Progenitor cell of endocrine pancreas (in vitro differentiated cells): ENCODE measurements around the gene PLEKHA3. TPM values are rescaled to one million over a fixed set of nuclear protein-coding genes. Genes with fewer than 3 reads are reported as not detected.

Experiments used
- DNase-seq: peaks from one replicate; pipeline ENCODE4 v3.0.0; 2021; ENCODE audit warnings: low spot score; ENCODE audit not compliant: unreplicated experiment
- H3K27ac Mint-ChIP-seq: 2 replicates; pipeline ENCODE4 v1.8.0; 2021; ENCODE audit warnings: mild to moderate bottlenecking, moderate library complexity, mixed read lengths
- H3K27me3 Mint-ChIP-seq: 2 replicates; pipeline ENCODE4 v1.8.0; 2021; ENCODE audit warnings: mixed read lengths
- H3K36me3 Mint-ChIP-seq: 2 replicates; pipeline ENCODE4 v1.8.0; 2022; ENCODE audit warnings: mixed read lengths; ENCODE audit not compliant: insufficient read depth
- H3K4me1 Mint-ChIP-seq: 2 replicates; pipeline ENCODE4 v1.8.0; 2021; ENCODE audit warnings: low read depth, mixed read lengths
- H3K4me3 Mint-ChIP-seq: 2 replicates; pipeline ENCODE4 v1.8.0; 2021; ENCODE audit warnings: low read depth, mild to moderate bottlenecking, moderate library complexity, mixed read lengths
- H3K9me3 Mint-ChIP-seq: 2 replicates; pipeline ENCODE4 v1.8.0; 2021; ENCODE audit warnings: low read depth, mixed read lengths
- CTCF ChIP-seq: fragments of 200-600 bp; sonication (generic); IDR thresholded peaks from one replicate; pipeline ENCODE4 v1.5.0; 2021; ENCODE audit warnings: antibody characterized with exemption, mild to moderate bottlenecking; ENCODE audit not compliant: unreplicated experiment
- total RNA-seq: library from RNA; stranded (reverse); gene quantifications from 2 replicates; pipeline ENCODE4 v1.2.1, GENCODE V29; 2021

The PLEKHA3 gene
- total RNA-seq, 1 donor from 2014 or later = 31.0 TPM

DNA sequence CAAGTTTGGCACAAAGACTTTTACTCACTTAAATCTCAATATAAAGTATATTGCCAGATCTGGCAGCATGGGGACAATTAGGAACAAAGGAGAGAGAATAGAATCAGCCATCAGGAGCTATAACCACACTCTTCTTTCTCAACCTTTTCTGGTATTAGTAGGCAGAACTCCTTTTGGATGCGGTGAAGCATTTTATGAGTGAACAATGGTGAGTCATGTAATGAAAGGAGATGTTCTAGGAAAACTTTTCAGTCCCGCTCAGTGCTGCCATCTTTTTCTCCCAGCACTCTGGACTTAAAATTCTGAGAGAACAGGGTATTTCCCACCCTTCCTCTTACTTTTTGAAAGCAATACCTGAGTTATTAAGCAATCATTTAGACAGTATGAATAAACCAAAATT is 32.2 kb downstream of the PLEKHA3 start:
- Mint-ChIP-seq H3K4me1 (no peaks in the 10 kb centered on the region), H3K9me3 (no peaks in the 10 kb centered on the region), H3K27ac (no peak overlapping the region), H3K27me3 (no peaks in the 10 kb centered on the region), H3K36me3 (peaks cover 4% of the 10 kb centered on the region), H3K4me3 (no peak overlapping the region)
- TF ChIP-seq CTCF = no peak
- DNase-seq = no peak

DNA sequence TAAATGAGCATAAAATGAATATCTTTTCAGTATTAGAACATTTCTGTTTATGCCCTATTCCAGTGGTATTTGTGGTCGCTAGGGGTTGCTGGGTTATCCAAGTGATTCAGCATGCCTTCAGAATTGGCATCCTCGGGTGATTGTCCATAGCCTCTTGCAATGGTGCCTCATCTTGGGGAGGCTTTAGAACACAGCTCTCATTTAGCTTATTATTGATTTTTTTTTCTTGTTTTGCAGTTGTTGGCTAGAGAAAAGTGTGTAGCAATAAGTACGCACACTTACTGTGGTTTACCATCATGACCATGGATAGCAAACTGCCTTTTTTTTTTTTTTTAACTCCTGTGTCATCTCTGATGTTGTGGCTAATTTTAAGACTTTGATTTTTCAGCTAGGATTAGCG is 33.6 kb downstream of the PLEKHA3 start:
- H3K36me3 Mint-ChIP-seq = peaks cover 4% of the 10 kb centered on the region

GRCh38 chr2:178514664-178515063 is 34.4 kb downstream of the PLEKHA3 start:
- no peaks in the 10 kb centered on the region for H3K27me3 Mint-ChIP-seq
- DNase-seq = no peak
- no peak for TF ChIP-seq CTCF
- no peak overlapping the region for H3K4me3 Mint-ChIP-seq
- no peaks in the 10 kb centered on the region for H3K4me1 Mint-ChIP-seq
- peaks cover 4% of the 10 kb centered on the region for H3K36me3 Mint-ChIP-seq
- no peak overlapping the region for H3K27ac Mint-ChIP-seq
- H3K9me3 Mint-ChIP-seq = no peaks in the 10 kb centered on the region

More for the DNA sequence above, 33.6 kb downstream of the PLEKHA3 start:
- DNase-seq = no peak
- Mint-ChIP-seq H3K9me3 (no peaks in the 10 kb centered on the region), H3K27ac (no peak overlapping the region), H3K4me1 (no peaks in the 10 kb centered on the region), H3K27me3 (no peaks in the 10 kb centered on the region), H3K4me3 (no peak overlapping the region)
- TF ChIP-seq CTCF = no peak

DNA sequence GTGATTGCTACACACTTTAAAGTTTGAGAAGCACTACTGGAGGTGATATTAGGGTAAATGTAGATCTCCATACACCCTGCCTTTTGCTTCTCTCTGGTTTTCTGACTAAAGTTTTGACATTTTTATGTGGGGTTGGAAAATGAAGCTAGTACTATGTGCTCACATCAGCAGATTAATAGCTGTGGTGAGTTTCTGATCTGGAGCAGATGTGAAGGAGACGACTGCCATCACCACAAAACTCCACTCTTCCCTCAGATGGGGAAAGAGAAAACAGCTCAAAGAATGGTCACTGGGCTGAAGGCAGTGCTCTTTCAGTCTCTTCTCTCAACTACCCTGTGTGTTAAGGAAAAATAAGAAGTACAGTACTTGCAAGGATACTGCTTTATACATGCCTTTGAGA is 37.2 kb downstream of the PLEKHA3 start:
- H3K9me3 Mint-ChIP-seq = peaks cover 4% of the 10 kb centered on the region
- peaks cover 3% of the 10 kb centered on the region for H3K36me3 Mint-ChIP-seq
- H3K4me1 Mint-ChIP-seq = no peaks in the 10 kb centered on the region
- TF ChIP-seq CTCF = no peak
- DNase-seq = no peak
- H3K4me3 Mint-ChIP-seq = no peak overlapping the region
- H3K27me3 Mint-ChIP-seq = no peaks in the 10 kb centered on the region
- no peak overlapping the region for H3K27ac Mint-ChIP-seq

GRCh38 chr2:178521304-178522150 is 41.3 kb downstream of the PLEKHA3 start:
- Mint-ChIP-seq H3K4me3 (peak overlapping the region; percentile 10), H3K9me3 (peaks cover 4% of the 10 kb centered on the region), H3K36me3 (peaks cover 3% of the 10 kb centered on the region), H3K27ac (no peak overlapping the region), H3K27me3 (no peaks in the 10 kb centered on the region), H3K4me1 (peaks cover 7% of the 10 kb centered on the region)
- TF ChIP-seq CTCF = no peak
- no peak for DNase-seq
